ENCODE data around the gene CERKL.
"Not testable (repeated sequence)": the region's sequence is repeated elsewhere in the genome, so short reads cannot be mapped to it uniquely, and the experiment has no call there.

The CERKL gene, protein sequence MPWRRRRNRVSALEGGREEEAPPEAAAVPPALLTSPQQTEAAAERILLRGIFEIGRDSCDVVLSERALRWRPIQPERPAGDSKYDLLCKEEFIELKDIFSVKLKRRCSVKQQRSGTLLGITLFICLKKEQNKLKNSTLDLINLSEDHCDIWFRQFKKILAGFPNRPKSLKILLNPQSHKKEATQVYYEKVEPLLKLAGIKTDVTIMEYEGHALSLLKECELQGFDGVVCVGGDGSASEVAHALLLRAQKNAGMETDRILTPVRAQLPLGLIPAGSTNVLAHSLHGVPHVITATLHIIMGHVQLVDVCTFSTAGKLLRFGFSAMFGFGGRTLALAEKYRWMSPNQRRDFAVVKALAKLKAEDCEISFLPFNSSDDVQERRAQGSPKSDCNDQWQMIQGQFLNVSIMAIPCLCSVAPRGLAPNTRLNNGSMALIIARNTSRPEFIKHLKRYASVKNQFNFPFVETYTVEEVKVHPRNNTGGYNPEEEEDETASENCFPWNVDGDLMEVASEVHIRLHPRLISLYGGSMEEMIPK

DNA sequence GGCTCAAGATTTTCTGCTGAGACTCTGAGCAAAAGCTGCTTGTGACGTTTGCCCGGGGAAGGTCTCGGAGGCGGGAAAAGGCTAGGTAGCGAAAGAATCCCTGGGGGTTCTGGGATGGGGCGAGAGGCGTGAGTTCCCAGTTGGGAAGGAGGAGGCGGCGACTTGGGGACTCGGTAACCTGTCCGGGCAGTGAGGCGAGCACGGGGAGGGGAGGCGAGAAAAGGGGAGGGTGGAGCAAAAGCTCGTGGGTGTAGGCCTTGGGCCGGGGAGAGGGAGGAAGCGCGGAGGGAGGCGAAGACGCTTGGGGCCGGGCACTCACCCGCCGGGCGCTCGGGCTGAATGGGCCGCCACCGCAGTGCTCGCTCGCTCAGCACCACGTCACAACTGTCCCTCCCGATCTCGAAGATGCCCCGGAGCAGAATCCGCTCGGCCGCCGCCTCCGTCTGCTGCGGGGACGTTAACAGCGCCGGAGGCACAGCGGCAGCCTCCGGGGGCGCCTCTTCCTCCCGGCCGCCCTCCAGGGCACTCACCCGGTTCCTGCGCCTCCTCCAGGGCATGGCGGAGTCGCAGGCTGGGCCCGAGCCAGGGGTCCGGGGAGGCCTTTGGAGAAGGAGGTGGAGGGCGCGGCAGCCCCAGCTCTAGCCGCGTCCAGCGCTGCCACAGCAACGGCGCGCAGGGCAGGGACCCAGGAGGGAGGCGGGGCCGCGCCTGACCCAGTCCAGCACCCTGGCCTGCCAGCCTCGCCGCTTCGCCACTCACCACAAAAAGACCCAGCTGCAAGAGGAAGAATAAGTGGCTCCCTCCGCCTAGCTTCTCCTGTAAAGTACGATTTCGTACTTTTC is at the start of gene CERKL:
TSS of gene CERKL (minus strand) at position 656 of the 842 bp plus-strand sequence. CDS start at position 557, 99 bp downstream.
- DNase-seq, result peak in 1 of 2 donors; percentile 15

DNA sequence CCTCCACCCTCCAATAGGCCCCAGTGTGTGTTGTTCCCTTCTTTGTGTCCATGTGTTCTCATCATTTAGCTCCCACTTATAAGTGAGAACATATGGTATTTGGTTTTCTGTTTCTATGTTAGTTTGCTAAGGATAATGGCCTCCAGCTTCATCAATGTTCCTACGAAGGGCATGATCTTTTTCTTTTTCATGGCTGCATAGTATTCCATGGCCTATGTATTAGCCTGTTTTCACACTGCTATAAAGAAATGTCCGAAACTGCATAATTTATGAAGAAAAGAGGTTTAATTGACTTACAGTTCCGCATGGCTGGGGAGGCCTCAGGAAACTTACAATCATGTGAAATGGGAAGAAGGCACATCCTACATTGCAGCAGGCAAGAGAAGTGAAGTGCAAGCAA is 45.6 kb upstream of the CERKL start:
- DNase-seq, result not testable (repeated sequence)

DNA sequence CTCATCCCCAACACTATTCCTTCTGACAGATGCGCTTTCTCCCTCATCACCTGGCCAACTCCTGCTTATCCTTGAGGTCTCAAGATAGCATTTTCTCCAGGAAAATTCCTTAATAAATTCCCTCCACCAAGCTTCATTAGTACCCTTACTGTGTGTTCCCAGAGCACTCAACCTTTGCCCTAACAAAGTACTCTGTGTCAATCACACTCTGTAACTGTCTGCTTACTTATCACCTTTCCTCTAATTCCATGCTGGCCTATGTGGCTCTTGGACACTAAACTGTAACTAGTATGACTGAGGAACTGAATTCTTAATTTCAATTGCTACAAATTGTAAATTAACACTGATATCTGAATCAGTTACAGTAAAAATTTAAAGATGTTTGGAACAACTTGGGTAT is 41.3 kb upstream of the CERKL start:
- DNase-seq, result no peak

DNA sequence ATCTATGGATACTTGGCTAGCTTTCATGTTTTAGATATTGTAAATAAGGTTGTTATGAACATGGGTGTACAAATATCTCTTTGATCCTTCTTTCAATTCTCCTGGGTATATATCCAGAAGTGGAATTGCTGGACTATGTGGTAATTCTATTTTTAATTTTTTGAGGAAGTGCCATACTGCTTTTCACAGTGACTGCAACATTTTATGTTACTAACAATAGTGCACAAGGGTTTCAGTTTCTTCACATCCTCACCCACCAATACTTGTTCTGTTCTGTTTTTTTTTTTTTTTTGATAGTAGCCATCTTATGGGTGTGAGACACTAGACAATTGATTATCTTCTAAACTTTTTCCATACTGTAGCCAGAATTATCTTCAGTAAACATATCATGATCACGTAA is 40.7 kb upstream of the CERKL start:
- DNase-seq, result no peak

DNA sequence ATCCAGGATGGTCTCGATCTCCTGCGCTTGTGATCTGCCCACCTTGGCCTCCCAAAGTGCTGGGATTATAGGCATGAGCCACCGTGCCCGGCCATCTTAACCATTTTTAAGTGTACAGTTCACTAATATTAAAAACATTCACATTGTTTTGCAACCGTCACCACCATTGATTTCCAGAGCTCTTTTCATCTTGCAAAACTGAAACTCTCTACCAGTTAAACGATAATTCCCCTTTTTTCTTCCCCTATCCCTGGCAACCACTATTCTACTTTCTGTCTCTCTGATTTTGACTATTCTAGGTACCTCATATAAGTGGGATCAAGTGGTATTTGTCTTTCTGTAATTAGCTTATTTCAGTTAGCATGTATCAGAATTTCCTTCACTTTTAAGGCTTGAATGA is 40.2 kb upstream of the CERKL start:
- DNase-seq, result no peak

DNA sequence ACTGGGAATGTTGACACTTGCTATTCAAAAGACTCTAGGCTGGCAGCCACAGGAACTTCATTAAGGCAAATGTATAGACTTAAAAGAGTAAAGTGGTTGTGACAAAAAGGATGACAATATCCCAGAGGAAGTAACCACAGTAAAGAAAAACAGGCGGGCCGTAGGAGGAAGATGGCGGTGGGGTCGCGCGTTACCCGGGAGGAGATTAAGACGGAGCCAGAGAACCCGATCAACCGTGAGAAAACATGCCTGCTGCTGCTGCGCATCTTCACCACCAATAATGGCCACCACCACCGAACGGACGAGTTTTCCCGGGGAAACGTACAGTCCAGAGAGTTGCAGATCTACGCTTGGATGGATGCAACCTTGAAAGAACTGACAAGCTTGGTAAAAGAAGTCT is 37.4 kb upstream of the CERKL start:
- no peak for DNase-seq

DNA sequence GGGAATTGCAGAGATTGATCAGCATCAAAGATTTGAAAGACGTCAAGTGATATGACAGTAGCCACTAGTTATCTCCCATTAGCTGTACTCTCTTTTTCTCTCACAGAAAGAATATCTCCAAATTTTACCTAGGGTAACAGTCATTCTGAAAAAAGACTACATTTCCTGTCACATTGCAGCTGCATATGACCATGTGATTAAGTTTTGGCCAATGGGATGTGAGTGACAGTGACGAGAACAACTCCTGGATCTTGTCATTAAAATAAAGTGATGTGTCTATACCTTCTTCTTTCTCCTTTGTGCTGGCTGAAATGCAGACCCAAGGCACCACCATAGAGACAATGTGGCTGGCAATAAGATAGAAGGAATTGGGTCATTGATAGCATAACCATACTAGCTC is 34.0 kb upstream of the CERKL start:
- DNase-seq, result no peak

DNA sequence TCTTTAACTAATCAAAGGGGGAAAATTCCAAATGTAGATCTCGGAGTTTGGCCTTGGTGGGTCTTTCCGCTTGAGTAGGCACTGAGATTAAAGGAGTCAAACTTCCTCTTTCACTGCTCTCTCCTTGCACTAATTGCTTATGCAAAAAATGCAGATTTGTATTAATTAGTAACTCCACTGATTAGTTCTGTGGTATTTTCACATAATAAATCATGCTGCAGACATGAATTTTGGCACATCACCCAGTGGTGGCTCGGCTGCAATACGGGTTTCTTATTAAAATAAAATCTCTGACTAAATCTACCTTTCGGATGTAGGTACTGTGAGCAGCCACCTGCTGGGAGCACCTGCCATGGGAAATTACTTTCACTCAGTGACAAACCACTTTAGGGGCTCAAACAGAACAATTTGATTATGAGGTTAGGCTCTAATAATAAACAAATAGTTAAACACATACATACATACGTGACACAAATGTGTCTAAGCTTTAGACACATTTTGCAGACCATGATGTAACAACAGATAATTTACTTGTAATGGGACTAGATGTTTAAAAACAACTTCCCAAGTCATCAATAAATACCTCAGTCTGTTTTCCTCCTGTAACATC is 29.8 kb upstream of the CERKL start:
- no peak for DNase-seq

DNA sequence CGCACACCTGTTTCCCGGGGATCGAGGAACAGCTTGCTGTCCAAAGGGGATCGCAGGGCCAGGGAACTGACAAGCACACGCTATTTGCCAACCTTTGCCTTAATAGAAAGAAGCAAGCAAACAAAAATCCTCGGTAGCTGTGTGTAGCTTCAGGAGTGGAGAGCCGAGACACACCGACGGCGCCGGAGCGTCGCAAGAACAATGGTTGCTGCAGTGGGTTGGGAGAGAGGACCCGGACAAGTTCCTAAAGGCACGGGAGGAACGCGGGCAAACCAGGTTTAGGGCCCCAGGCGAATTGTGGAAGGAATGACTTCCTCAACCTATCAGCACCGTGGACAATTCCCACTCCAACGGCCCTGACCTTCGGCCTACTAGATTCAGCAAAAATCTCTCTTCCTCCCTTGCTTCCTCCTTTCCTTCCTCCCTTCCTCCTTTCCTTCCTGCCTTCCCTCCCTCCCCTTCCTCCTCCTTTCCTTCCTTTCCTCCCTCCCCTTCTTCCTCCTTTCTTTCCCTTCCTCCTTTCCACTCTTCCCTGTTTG is 28.3 kb upstream of the CERKL start:
- DNase-seq, result no peak

DNA sequence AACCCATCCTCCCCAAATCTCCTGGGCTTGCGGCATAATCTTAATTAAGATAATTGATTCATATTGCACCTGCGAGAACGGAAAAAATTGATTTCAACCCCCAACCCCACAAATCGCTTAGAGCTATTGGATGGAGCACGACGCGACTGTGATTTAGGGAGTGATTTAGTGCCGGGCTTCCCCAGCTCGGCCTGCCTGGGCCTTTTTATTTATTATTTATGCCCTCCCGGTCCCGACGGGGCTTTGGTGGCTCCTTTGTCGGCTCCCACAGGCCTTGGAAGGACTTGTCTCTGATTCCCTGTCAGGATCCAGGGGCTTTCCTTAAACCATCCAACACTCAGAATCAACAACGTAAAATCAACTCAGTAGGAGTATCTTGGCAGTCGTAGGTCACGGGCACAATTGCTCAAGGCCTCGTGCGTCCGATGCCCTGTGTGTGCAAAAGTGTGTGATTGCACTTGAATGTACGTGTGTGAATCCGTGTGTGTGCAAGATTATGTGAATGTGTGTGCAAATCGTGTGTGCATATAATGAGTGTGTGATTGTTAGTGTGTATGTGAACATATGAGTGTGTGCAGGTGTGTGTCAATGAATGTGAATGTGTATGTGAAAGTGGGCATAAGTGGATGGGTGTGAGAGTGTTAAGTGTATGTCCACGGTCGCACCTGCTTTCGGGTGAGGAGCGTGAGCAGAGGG is 27.7 kb upstream of the CERKL start:
- no peak for DNase-seq

DNA sequence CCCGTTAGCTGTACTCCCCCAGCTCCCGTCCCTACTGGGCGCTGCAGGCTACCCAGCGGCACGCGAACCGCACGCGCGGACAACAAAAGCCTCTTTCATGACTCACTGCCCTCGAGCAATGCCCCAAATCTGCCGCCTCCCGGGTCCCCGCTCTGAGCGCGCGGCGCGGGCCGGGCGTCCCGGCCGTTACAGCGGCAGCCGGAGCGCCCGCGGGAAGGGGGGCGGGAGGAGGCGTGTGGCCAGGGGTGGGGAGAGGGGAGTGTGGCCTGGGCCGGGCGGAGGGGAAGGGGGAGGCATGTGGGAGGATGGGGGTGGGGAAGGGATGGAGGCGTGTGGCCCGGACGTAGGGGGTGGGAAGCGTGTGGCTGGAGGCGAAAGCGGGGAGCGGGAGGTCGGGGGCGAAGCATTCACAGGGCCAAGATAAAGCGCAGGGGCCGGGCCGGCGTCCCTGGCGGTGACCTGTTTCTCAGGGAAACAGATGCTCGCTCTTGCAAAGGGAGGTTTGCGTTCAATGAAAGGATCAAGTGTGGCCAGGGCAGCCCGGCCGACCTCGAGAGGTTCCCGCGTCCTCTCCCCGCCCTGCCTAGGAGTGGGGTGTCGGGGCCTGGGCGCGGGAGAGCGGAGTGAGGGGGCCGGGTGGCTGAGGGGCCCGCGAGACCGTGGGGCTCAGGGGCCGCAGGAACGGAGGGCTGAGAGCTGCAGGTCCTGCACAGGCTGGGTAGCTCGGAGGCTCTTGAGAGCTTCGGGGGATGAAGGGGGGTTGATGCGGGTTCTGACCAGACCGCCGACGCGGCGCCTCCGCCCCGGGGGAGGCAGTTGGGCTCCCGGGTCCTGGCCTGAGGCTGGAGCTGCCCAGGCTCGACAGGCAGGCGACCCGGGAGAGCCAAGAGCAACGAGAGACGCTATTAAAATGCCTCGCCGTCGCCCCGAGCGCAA is 26.9 kb upstream of the CERKL start:
- no peak for DNase-seq

DNA sequence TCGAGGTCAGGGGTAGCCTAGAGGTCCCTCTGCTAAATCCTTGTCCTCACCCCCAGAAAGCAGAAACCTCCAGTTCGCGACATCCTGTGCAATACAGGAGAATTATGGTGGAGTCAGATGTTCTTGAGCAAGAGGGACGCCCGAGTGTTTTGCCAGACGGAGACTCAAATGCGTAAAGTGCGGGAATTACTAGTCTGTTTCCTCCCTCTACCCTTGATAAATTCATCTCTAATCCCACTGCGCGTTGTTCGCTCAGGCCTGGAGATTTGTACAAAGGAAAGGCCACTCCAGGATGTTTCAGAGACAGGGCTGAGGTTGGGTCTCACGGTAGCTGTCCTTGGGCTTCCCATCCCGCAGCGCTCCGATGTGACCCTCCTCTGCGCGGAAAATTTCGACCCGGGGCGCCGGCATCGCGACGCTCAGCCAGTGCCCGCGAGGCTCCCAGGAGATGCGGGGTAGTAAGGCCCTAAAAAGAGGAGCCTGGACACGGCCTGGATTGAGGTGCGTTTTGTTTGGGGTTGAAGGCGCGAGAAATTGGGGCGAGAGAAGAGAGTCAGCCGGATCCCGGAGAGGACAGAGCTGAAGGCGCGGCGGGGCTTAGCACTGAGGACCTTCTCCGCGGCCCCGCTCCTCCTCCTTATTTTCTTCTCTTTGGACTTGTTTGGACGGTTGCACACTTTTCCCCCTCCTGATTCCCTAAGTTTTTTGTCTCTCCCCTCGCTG is 26.1 kb upstream of the CERKL start:
- no peak for DNase-seq

DNA sequence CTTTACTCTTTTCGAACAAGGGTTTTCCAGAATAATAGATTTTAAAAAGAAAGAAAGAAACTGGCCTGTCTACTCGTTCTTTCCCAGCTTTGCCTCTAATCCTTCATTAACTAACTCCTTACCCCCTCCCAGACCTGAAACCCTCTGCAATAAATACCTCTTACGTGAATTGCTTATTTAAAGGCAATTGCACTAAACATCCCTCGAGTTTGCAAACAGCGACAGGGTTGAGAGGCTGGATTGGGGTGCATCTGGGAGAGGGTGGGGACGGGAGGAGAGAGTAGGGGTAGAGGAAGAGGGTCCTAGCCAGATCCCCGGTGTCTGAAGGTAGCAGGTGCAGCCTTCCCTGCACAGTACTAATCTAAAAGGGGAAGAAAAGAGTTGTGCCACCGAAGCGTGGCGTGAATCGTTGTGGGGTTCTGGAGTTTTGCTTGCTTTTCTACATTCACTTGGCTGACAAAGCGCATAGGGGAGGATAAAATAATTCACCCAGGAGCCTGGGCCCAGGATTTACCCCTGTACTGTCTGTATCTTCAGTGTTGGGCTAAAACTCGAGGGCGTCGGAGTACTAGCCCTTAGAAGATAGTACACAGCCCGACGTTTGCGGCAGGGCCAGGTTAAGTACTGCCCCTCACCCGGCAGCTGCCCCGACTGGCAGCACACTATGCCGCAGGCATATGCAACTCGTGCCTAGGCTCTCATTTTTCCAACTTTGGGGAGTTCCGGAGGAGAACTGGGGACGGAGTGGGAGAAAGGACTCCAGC is 25.3 kb upstream of the CERKL start:
- DNase-seq, result no peak

DNA sequence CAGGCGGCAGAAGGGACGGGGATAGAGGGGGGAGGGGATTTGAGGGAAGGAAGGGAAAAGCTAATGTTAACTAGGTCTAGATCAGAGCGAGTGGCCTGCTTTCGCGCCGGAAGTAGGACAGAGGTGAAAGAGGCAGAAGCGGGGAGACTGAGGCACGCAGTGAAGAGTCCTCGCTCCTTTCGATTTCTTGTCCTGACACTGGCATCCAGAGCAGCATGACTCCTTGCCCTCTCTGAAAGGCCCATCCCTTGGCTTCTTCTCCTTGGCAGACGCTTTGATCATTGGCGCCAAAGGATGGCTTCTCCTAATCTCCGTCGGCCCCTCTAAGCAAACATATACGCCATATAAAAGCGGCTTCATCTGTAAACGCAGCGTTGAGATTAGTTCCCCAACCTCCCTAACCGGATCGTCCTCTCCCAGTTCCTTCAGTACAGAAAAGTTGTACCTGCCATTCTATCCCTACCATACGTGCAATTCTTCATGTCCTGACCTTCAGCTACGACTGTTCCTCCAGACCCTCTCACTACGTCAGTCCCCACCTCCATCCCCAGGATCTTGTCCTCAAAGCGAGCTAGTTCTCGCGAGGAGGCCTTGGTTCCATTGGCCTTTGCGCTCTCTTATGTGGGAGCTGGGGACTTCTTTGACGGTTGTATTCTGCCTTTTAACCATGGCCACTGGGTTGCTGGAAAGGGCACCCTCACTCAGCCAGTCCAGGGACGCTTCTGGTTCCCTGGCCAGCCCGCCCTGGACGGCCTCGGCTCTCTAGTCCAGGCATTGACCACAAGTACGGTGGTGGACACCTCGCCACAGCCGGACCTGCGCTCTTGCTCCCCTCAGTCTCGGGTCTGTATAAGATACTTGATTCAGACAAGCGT is 24.3 kb upstream of the CERKL start:
- DNase-seq, result no peak

DNA sequence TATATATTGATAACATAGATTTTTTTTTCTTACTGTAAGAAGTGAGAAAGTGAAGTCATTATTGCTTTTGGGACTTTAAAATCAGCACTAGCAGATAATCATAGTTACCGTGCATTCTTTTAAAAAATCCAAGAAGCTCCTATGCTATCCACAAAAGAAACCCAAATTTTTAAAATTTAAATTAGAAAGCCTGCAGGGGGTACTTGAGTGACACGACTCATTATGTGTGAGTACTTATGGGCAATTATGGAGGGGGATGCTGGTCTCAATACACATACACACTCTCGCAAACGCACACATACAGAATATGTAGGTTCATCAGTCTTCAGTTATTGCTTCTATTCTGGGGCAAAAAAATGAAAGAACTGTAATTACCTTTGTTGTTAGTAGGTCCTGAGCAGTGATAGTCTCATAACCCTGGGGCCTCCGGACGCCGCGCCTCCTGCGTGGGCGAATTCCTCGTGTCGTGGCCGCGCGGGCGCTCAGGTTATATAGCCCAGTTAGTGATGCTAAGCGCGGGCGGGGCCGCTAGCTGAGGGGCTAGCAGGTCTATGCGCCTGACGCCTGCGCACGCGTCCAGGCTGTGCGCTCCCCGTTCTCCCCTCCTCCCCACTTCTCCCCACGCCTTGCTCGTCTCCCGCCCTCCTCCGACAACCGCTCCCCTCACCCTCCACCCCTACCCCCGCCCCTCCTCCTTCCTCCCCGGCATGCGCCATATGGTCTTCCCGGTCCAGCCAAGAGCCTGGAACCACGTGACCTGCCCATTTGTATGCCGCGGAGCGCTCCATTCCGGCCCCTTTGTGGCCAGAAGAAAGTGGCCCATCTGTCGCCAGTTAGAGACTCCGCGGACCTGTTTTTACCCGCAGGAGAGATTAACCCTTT is 23.4 kb upstream of the CERKL start, which contains the start of gene NEUROD1:
TSS of gene NEUROD1 (minus strand) at position 463 of the 882 bp plus-strand sequence. CDS start 1,657 bp downstream, outside the sequence.
- no peak for DNase-seq

DNA sequence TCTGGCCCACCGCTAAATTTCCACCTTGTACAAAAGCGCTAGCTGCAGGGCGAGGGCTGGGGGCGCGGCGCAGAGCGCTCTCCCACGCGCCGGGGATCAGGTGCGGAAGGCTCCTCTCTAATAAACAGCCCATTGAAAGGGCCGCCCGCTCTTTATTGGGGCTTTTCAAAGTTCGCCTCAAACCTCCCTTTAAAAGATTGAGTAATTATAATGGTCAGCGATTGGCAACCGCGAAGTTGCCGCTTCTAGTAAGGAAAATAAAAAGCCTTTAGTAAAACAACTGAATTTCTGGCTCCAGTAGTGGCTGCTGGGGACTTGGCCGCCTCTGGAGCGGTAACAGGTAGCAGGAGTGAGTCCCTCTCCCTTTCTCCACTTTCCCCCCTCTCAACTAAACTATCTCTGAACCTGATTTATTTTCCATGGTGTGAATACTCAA is 22.7 kb upstream of the CERKL start:
- no peak for DNase-seq

DNA sequence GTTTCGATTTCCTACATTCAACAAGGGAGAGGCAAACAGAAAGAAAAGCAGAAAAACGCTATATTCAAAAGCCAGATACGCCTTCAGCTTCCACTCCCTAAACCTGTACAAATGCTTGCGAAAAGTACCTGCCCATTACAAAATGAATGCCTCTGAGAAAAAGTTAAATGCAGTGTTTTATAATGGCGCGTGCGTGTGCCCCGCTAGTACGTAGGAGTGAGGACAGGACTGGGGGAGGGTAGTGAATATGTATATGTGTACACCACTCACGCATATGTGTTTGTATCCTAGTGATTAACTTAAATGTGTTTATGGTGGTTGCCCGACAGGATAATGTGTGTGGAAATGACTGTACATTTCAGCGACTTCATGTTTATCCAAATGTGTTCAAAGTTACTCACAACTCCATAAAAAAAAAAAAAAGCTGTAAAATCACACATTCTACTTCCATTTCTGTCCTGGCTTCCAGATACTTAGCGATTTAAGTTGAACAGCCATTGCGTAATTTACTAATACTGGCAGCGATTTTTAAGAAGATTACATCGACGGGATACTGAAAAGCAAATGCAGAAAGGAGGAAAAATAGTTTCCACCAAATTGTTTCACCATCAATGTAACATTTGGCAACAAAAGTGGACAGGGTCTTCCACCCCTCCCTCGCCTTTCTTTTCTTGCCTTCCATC is 22.1 kb upstream of the CERKL start:
- DNase-seq, result no peak

All from CD4-positive, alpha-beta T cell treated with Interleukin-1 beta for 1 hour (primary cell).